Stimulated activated naive CD4-positive, alpha-beta T cell treated with Interleukin-2 at 50 U/mL for 16 hours (primary cell): Measurements from ENCODE around the gene CCDC136.

Source experiments
- DNase-seq: peaks from one replicate; lab custom pipeline; 2025; lab: John Stamatoyannopoulos, UW

The CCDC136 gene

DNA sequence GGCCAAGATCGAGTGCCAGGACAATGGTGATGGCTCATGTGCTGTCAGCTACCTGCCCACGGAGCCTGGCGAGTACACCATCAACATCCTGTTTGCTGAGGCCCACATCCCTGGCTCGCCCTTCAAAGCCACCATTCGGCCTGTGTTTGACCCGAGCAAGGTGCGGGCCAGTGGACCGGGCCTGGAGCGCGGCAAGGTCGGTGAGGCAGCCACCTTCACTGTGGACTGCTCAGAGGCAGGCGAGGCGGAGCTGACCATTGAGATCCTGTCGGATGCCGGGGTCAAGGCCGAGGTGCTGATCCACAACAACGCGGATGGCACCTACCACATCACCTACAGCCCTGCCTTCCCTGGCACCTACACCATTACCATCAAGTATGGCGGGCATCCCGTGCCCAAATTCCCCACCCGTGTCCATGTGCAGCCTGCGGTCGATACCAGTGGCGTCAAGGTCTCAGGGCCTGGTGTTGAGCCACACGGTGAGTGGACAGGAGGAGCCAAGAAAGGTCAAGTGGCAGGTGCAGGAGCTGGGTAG, 53.1 kb downstream of the CCDC136 start:
- no peak for DNase-seq

DNA sequence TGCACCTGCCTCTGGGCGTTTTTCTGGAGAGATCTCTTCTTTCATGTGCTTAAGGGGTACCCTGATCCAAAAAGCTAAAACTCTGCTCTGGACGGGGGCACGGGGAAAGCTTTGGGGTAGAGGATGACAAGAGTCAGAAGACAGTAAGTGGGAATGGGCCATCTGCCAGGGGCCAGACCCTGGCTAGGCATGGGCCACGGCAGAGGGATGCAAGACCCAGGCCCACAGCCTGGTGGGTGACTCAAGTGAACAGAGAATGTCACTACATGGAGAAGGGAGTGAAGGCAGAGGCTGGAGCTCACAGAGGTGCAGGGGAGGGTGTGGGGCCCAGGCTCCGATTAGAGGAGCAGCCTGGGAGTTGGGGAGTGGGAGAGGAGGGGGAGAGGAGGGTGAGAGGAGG, 53.7 kb downstream of the CCDC136 start:
- no peak for DNase-seq

DNA sequence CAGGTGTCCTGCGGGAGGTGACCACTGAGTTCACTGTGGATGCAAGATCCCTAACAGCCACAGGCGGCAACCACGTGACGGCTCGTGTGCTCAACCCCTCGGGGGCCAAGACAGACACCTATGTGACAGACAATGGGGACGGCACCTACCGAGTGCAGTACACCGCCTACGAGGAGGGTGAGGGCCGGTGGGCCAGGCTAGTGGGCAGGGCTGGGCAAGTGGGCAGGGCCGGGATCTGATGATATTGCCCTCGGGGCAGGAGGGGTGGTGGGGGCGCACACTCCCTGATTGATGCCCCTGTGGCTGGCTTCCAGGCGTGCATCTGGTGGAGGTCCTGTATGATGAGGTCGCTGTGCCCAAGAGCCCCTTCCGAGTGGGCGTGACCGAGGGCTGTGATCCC, 54.2 kb downstream of the CCDC136 start:
- no peak for DNase-seq

DNA sequence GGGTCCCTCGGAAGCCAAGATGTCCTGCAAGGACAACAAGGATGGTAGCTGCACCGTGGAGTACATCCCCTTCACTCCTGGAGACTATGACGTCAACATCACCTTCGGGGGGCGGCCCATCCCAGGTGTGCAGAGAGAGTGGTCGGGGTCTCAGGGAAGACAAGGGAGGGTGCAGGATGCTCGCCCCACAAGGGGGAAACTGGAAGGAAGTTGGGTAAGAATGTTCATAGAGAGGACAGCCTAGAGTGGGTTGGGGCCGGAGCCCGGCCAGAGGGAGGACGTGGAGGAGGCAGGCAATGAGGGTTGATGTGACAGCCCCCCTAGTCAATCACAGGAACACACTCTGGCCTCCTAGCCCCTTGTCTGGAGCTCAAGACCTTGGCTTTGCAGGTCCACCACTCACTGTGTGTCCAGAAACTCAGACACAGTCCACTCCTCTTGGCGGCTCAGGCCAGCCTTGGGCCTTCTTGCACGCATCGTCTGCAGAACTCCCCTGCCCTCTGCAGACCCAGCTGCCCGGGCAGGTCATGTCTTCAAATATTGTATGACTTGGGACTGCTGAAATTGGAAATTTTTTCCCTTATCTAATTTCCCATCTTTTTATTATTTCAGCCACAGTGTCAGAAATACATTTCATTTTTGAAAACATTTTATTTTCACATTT, 55.1 kb downstream of the CCDC136 start:
- no peak for DNase-seq

DNA sequence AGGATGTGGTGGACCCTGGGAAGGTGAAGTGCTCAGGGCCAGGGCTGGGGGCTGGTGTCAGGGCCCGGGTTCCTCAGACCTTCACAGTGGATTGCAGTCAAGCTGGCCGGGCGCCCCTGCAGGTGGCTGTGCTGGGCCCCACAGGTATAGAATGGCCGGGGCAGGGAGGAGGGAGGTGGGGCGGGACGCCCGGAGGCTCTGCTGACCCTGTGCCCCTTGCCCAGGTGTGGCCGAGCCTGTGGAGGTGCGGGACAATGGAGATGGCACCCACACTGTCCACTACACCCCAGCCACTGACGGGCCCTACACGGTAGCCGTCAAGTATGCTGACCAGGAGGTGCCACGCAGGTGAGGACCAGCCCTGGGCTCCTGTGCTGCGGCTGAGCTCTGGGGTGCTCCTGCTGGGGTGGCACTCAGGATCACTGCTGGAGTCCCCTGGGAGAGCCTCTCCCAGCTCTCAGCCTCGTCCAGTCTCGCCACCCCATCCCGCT, 56.0 kb downstream of the CCDC136 start:
- no peak for DNase-seq

DNA sequence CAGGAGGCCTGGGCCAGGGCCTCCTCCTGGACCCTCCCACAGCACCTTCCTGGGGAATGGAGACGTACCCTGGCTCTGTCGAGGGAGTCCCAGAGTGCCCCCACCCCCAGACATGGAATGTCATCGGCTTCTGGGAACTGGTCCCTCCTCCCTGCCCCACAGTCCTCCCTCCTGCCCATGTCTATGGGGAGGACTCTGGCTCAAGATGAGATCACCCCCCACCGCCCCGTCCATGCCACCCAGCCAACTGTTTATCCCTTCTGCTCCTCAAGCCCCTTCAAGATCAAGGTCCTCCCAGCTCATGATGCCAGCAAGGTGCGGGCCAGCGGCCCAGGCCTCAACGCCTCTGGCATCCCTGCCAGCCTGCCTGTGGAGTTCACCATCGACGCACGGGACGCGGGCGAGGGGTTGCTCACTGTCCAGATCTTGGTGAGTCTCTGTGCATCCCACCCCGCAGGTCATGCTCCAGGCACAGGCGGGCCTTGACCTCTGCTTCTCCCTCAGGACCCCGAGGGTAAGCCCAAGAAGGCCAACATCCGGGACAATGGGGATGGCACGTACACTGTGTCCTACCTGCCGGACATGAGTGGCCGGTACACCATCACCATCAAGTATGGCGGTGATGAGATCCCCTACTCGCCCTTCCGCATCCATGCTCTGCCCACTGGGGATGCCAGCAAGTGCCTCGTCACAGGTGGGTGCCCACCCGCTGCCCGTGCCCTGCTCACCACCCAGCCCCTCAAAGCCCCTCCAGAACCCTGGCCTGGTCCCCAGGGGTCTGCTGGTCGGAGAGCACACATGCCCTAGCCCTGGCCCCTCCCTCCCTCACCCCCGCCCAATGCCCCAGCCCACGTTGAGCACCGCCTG, 56.8 kb downstream of the CCDC136 start:
- DNase-seq = no peak

DNA sequence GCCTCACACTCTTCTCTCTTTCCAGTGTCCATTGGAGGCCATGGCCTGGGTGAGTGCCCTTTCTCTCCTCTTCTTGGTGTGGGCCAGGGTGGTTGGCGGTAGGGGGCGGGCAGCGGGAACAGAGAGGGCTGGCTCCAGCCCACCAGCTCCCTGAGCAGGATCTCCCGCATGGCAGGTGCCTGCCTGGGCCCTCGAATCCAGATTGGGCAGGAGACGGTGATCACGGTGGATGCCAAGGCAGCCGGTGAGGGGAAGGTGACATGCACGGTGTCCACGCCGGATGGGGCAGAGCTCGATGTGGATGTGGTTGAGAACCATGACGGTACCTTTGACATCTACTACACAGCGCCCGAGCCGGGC, 57.4 kb downstream of the CCDC136 start:
- no peak for DNase-seq

DNA sequence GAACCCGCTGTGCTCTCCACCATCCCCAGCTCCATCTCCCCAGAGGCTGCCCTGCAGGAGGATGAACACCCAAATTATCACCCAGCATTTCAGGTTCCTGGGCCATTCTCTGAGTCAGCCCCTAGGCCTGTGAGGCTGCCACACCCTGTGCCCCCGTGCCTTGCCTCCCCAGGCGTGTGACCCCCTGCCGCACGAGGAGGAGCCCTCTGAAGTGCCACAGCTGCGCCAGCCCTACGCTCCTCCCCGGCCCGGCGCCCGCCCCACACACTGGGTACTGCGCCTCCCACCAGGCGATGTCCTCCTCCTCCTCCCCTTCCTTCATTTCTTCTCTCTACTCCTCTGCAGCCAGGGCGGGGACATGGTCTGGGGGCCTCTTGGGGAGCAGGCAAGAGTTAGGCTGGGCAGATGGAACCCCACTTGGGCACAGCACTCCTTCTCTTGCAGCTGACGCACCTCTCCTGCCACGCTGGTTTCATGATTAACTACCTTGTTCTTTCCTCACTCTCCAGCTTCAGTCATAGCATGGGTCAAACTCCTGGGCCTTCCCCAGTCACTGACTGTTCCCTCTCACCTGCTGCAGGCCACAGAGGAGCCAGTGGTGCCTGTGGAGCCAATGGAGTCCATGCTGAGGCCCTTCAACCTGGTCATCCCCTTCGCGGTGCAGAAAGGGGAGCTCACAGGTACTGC, 58.2 kb downstream of the CCDC136 start:
- DNase-seq = no peak

DNA sequence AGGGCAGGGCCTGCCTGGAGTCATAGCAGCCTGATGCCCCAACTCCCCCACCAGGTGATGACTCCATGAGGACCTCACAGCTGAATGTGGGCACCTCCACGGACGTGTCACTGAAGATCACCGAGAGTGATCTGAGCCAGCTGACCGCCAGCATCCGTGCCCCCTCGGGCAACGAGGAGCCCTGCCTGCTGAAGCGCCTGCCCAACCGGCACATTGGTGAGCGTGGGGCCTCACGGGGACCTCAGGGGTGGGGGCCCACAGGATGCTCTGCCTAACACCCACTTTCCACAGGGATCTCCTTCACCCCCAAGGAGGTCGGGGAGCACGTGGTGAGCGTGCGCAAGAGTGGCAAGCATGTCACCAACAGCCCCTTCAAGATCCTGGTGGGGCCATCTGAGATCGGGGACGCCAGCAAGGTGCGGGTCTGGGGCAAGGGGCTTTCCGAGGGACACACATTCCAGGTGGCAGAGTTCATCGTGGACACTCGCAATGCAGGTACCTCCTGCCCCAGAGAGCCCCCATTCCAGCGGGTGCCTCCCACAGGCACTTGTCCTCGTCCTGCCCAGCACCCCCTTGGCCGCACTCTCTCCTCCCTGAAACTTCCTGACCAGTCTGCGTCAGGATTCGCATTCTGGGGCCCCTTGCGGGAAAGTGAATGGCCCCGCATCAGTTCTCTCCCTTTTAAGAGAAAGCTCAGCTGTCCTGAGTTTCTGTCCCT, 60.9 kb downstream of the CCDC136 start:
- DNase-seq = no peak

DNA sequence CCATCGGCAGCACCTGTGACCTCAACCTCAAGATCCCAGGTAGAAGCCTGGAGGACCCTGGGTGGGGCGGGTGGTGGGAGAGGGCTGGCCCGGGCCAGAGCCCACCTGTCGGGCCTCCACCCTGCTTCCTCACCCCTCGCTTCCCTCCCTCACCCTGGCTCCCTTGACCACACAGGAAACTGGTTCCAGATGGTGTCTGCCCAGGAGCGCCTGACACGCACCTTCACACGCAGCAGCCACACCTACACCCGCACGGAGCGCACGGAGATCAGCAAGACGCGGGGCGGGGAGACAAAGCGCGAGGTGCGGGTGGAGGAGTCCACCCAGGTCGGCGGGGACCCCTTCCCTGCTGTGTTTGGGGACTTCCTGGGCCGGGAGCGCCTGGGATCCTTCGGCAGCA, 62.0 kb downstream of the CCDC136 start:
- DNase-seq = no peak

DNA sequence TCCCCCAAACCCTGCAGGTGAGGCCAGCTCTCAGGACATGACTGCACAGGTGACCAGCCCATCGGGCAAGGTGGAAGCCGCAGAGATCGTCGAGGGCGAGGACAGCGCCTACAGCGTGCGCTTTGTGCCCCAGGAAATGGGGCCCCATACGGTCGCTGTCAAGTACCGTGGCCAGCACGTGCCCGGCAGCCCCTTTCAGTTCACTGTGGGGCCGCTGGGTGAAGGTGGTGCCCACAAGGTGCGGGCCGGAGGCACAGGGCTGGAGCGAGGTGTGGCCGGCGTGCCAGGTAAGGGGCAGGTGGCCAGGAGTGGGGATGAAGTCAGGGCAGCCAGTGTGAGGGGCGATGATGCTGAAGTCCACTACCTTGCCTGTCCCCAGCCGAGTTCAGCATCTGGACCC, 62.6 kb downstream of the CCDC136 start:
- no peak for DNase-seq

DNA sequence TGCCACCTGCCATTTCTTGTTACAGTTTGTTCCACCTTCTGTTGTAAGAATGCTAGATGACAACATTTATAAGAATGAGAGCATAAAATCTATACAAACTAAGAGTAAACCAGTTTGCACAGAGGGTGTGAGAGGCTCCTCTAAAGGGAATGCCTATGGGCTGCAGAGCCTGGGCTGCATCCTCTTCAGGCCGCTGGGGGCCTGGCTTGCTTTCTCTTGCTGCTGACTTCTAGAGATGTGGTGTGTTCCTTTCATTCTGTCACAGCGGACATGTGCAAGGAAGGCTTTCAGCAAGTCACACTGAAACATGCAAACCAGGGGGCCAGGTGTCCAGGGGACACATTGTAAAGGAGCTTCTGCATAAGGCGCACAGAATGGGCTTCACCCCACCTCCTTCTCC, 63.8 kb downstream of the CCDC136 start:
- no peak for DNase-seq

DNA sequence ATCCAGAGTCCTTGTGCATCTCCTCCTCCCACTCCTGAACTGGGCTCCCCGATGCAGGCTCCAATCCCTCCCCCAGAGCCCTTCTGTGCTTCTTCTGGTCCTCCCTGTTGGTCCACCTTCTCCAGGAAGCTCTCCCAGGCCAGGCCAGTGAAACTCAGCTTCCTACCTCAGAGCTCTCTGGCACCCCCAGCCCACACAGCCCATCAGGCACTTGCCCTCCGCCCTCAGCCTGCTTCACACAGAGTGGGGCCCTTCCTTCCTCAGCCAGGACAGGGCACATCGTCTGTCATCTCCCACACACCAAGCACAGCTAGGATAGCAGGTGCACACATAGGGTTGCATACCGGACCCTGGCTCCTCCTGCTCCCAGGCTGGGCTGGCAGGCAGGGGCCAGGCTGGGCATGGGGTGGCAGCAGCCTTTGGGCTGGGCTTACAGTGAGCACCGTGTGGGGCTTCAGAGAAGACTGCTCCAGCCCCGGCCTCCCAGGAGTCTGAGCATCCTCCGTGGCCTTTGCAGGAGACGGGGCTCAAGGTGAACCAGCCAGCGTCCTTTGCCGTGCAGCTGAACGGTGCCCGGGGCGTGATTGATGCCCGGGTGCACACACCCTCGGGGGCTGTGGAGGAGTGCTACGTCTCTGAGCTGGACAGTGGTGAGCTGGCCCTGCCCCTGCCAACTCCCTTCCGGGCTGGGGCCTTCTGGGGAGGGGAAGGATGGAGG, 64.4 kb downstream of the CCDC136 start:
- no peak for DNase-seq

DNA sequence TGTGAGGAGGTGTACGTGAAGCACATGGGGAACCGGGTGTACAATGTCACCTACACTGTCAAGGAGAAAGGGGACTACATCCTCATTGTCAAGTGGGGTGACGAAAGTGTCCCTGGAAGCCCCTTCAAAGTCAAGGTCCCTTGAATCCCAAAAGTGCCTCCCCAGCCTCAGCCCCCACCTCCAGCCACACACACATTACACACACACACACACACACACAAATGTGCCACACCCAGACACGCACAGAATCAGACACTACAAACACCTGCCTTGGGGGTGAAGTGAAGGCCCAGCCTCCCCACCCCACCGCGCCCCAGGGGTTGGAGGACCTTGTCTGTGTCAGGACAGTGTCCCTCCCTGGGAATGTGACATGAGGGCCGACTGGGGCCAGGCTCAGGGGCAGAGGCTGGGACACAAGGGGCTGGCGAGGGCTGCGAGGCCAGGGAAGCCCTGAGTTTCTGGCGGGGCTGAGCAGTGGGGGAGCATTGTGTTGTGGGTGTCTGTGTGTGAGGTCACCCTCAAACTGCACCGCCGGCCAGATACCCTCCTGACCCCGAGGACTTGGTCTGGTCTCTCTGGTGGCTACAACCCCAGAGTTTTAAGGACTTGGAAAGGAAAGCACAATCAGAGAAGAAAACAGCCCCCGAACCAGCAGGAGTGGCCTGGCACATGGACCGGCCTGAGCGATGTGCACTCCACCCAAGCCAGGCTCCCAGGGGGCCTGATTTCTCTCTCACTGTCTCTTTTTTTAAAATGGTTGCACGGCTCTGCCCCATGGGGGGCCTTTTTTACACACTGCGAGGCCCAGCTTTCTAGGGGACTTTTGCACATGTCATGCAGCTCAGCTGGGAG, 66.8 kb downstream of the CCDC136 start:
- no peak for DNase-seq

DNA sequence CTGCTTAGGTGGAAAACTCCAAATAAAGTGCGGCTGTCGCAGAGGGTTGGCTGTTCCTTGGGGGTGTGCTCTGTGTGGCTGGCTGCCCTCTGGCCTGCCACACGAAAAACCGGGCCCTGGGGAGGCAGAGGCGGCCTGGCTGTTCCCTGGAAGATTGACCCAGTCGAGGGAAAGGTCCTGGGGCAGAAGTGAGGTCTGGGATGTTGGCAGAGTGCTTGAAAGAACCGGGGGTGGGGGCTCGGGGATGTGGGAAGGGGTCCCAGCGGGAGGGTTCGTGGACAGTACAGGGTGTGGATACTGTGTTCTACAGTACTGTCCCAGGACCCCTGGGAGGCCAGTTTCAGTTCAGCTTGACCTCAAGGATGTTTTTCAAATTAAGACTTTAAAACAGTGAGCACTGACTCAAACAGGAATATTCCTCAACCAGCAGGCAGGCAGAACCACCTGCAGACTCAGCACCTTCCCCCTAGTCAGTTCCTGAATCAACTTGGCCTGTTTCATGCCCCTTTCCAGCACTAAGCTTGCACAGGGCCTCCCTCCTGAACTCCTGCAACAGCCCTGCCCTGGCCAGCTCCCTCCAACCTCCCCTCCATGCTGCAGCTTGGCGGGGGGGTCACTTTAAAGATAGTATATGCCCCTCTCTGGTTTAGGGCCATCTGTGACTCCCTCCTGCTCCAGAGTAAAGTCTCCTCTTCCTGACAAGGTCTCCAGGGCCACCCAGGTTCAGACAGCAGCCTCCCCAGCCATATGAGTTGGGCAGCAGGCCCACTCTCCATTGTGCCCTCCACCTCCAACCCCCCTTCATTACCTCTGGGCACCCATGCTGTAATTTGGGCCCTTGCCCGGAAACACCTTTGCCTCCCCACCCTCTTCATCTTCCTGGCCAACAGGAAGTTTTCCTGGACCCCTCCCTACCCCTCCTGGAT, 67.7 kb downstream of the CCDC136 start:
- no peak for DNase-seq

DNA sequence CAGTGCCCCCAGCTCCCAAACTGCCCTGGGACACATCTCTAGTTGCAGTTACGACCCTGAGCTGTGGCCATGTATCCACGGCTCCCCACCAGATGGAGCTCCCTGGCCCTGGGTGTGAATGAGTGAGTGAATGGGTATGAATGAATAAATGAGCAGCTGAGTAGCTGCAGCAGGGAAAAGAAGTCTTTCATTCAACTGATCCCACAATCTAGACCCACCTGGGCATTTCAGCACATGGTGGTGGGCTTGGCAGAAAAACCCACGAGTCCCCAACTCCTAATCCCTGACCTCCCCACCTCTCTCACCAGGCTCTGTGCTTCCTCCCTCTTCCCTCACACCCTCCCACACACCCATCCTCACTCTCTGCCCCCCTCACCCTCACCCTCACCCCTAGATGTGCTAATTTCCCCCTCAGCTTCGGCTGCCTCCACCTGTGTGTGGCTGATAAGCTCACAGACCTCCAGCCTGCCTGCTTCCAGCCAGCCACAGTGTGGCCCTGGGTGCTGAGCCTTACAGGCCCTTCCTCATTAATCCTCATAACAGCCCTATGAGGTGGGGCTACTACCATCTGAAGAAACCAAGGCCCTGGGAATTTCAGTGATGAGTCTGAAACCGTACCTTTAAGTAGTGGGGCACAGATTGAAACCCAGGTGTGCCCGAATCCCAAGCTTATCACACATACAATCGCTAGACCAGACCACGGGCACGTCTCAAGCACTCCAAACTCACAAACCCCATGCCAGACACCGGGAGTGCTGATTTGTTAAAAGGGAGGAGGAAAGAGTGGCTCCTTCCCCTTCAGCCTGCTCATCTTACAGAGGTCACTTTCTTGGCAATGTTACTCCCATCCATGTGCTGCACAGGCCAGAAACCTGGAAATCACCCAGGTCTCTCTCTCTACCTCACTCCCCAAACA, 68.6 kb downstream of the CCDC136 start:
- DNase-seq = no peak

DNA sequence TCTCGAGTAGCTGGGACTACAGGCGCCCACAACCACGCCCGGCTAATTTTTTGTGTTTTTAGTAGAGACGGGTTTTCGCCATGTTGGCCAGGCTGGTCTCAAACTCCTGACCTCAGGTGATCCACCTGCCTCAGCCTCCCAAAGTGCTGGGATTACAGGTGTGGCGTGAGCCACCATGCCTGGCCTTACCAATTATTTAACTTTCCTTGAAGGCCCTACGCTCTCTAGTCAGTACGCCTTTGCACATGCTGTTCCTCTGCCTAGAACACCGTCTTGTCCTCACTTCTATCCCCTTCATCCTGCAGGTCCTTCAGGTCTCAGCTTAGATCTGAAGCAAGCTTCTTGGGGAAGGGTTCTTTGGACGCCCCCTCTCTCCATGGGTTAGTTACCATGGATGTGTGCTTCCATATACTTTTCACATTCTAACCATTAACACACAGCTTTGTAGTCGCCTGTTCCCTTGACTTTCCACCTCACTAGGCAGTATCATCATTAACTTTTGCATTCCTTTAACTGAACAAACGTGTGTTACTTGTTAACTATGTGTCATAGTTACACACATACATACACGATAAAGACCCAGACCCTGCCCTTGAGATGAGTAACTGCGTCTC, 70.3 kb downstream of the CCDC136 start:
- no peak for DNase-seq
